HL-60 (cell line): Measurements from ENCODE around the gene ARMC6.

ENCODE experiments used
- CTCF ChIP-seq: IDR thresholded peaks from one replicate; pipeline ENCODE4 v1.5.1; 2011; ENCODE audit warnings: low read length, control low read depth, inconsistent platforms; ENCODE audit not compliant: insufficient read depth
- GABPA ChIP-seq: IDR thresholded peaks from 2 replicates; pipeline ENCODE4 v1.6.1; 2012; ENCODE audit warnings: low read depth
- POLR2AphosphoS5 ChIP-seq: IDR thresholded peaks from 2 replicates; pipeline ENCODE4 v1.6.1; 2012; ENCODE audit warnings: low read depth

- no peak for TF ChIP-seq CTCF
- TF ChIP-seq POLR2AphosphoS5: no peak
- TF ChIP-seq GABPA: no peak
Observed at GRCh38 chr19:19043881-19044280, 10.5 kb downstream of the ARMC6 start.
